Measurements from ENCODE around the gene GLOD4. TPM values are rescaled to one million over a fixed set of nuclear protein-coding genes. Genes with fewer than 3 reads are reported as not detected.
A peak's percentile ranks its signal among the peaks of the same experiment; 100 is the strongest.

The GLOD4 gene
- total and polyA plus RNA-seq, 2 experiments from 2014 or later = 76.8 to 85.3 TPM

DNA sequence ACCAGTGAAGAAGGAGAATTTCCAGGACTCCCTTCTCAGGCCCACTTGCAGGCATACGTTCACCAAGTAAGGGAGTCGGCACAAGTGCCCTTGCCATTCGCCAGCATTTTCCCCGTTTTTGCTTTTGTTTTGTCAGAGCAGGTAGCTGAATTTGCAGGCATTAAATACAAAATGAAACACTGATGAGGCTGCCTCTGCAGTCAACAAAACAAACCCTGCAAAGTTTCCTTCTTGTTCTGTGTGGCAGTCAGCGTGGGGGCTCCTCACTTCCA lies 7.8 kb downstream of the GLOD4 start:
- TF ChIP-seq, protein P1, sequence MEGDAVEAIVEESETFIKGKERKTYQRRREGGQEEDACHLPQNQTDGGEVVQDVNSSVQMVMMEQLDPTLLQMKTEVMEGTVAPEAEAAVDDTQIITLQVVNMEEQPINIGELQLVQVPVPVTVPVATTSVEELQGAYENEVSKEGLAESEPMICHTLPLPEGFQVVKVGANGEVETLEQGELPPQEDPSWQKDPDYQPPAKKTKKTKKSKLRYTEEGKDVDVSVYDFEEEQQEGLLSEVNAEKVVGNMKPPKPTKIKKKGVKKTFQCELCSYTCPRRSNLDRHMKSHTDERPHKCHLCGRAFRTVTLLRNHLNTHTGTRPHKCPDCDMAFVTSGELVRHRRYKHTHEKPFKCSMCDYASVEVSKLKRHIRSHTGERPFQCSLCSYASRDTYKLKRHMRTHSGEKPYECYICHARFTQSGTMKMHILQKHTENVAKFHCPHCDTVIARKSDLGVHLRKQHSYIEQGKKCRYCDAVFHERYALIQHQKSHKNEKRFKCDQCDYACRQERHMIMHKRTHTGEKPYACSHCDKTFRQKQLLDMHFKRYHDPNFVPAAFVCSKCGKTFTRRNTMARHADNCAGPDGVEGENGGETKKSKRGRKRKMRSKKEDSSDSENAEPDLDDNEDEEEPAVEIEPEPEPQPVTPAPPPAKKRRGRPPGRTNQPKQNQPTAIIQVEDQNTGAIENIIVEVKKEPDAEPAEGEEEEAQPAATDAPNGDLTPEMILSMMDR (IDR thresholded peaks at IDR 0.05; ENCODE audit: low read depth, low read length) = no peak
- H3K36me3 ChIP-seq = peaks cover 70% of the 10 kb centered on the region

DNA sequence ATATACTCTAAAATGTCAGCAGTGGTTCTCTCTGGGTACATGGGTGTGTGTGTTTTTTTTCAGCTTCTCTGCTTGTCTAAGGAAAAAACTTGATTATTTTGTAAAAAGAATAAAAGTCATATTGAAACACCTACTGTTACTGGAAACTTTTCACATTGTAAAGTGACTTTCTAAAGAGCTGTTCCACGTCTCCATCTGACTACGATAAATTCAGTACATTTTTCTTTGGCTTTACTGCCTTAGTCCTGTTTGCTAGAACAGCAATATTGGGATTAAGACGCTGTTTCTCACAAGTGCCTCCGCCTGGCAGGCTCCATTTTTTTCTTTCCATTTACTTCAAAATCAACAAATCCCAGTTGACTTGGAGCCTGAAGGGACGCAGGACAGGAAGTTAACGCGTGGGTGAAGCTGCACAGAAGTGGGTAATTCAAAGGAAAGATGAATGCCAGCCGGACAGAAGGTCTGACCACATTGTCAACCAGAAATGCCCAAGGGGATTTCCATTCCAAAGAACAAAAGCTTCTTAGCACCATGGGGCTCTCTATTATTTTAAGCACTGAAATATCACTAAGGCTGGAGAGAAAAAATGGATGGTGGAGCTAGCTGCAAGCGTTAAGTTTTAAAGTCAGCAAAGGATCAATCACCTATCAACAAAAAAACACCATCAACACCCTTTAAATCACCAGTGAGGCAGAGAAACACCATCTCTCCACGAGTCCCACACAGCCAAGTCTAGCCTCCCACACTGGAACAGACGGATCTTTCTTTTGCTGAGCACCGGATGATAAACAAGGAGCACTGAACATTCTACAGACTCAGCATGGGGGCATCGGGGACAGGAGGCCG lies 8.4 kb downstream of the GLOD4 start:
- Histone ChIP-seq H3K4me3 (no peak overlapping the region), H3K36me3 (peaks cover 68% of the 10 kb centered on the region)
- no peak for DNase-seq (ENCODE audit: low read depth in 1 of 2, low spot score in 1 of 2)

More for the DNA sequence above, 7.8 kb downstream of the GLOD4 start:
- H3K27ac ChIP-seq = no peak overlapping the region
- DNase-seq (ENCODE audit: low read depth in 1 of 2, low spot score in 1 of 2) = no peak
- no peaks in the 10 kb centered on the region for H3K27me3 ChIP-seq
- H3K4me3 ChIP-seq = no peak overlapping the region
- H3K4me1 ChIP-seq (ENCODE audit: low read depth) = no peaks in the 10 kb centered on the region
- no peaks in the 10 kb centered on the region for H3K9me3 ChIP-seq (ENCODE audit: low read depth)

DNA sequence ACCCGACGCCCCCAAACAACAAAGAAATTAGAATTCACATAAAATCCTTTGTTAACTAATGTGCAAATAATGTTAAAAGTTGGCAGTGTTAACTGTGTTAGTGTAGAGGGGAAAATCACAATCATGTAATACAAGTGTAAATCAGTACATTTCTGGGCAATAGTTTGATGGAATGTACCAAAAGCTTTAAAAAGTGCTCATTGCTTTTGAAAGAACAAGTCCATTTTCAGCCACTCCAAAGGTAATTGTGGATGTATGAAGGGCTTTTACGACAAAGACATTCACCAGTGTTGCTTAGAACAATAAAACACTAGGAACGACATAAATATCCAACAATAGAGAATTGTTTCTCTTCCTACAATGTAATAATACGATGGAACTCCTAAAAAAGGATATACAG lies 9.1 kb downstream of the GLOD4 start:
- H3K4me3 ChIP-seq = no peak overlapping the region
- no peak overlapping the region for H3K27ac ChIP-seq
- TF ChIP-seq, protein P1 (IDR thresholded peaks at IDR 0.05; ENCODE audit: low read depth, low read length) = no peak

More for the DNA sequence above, 8.4 kb downstream of the GLOD4 start:
- no peaks in the 10 kb centered on the region for H3K27me3 ChIP-seq
- H3K27ac ChIP-seq = no peak overlapping the region
- TF ChIP-seq, protein P1 (IDR thresholded peaks at IDR 0.05; ENCODE audit: low read depth, low read length) = no peak
- no peaks in the 10 kb centered on the region for H3K9me3 ChIP-seq (ENCODE audit: low read depth)
- no peaks in the 10 kb centered on the region for H3K4me1 ChIP-seq (ENCODE audit: low read depth)

DNA sequence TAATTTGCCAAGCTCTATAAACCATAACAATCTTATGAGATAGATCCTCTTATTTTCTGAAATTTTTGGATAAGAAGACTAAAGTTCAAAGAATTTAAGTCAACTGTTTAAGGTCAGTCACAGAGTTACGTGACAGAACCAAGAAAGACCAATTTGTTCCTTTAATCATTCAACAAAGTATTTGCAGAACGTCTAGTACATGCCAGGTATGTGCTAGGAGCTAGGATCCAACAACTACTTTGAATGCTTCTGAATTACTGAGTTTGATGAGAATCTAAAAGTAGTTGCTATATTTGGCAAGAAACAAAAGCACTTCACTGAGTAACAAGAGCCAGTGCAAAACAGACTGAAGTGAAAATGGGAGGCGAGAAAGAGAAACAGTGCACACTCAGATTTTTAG lies 15.0 kb downstream of the GLOD4 start:
- DNase-seq (ENCODE audit: low read depth in 1 of 2, low spot score in 1 of 2) = no peak

More for the DNA sequence above, 9.1 kb downstream of the GLOD4 start:
- no peaks in the 10 kb centered on the region for H3K27me3 ChIP-seq
- no peaks in the 10 kb centered on the region for H3K4me1 ChIP-seq (ENCODE audit: low read depth)
- H3K36me3 ChIP-seq = peaks cover 64% of the 10 kb centered on the region
- H3K9me3 ChIP-seq (ENCODE audit: low read depth) = no peaks in the 10 kb centered on the region
- DNase-seq (ENCODE audit: low read depth in 1 of 2, low spot score in 1 of 2) = no peak

DNA sequence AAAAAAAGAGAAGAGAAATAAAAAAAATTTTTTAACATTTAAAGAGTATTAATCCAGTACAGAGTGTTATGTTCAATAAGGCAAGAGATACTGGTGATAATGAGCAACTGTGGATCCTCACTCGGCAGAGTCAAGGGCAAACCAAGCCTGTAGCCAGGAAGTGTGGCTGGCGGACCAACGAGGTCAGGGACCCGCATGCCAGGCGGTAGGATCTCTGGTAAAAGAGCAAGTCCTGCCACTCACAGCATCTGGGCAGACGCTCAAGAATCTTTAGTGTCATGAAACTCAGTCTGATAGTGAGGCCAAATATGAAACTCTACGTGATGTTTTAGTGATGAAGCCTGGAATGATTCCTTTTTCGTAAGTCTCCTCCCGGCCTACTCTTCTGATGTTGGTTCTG lies 21.7 kb downstream of the GLOD4 start:
- H3K36me3 ChIP-seq = peaks cover 32% of the 10 kb centered on the region
- TF ChIP-seq, protein P1 (IDR thresholded peaks at IDR 0.05; ENCODE audit: low read depth, low read length) = no peak
- H3K27ac ChIP-seq = no peak overlapping the region
- H3K4me3 ChIP-seq = no peak overlapping the region
- no peak for DNase-seq (ENCODE audit: low read depth in 1 of 2, low spot score in 1 of 2)
- no peaks in the 10 kb centered on the region for H3K27me3 ChIP-seq
- H3K4me1 ChIP-seq (ENCODE audit: low read depth) = peaks cover 5% of the 10 kb centered on the region
- no peaks in the 10 kb centered on the region for H3K9me3 ChIP-seq (ENCODE audit: low read depth)

More for the DNA sequence above, 15.0 kb downstream of the GLOD4 start:
- TF ChIP-seq, protein P1 (IDR thresholded peaks at IDR 0.05; ENCODE audit: low read depth, low read length) = no peak
- H3K36me3 ChIP-seq = peaks cover 44% of the 10 kb centered on the region
- no peaks in the 10 kb centered on the region for H3K27me3 ChIP-seq
- H3K4me1 ChIP-seq (ENCODE audit: low read depth) = no peaks in the 10 kb centered on the region
- no peak overlapping the region for H3K4me3 ChIP-seq
- H3K9me3 ChIP-seq (ENCODE audit: low read depth) = no peaks in the 10 kb centered on the region
- peak overlapping the region; percentile 73 for H3K27ac ChIP-seq
